WTC11 (cell line): Measurements from ENCODE around the gene OR52K1. TPM values are rescaled to one million over a fixed set of nuclear protein-coding genes. Genes with fewer than 3 reads are reported as not detected.

Experiments used
- ATAC-seq: fragments of 200-7000 bp; cut with Tn5 transposase; 2 replicates; pipeline ENCODE4 v1.10.0; 2021; ENCODE audit warnings: mild to moderate bottlenecking, moderate library complexity
- CTCF ChIA-PET: fragments of 300-600 bp; sonication (Branson Sonifier 250); formaldehyde crosslinking; loops from one replicate; lab custom pipeline; 2021; ENCODE audit warnings: antibody characterized with exemption; lab: Charles Lee
- POLR2A ChIA-PET: fragments of 350-600 bp; sonication (Branson Sonifier 250); formaldehyde crosslinking; loops from one replicate; lab custom pipeline; 2021; ENCODE audit warnings: antibody characterized with exemption; lab: Charles Lee
- DNase-seq: peaks from one replicate; pipeline ENCODE4 v3.0.0; 2021; ENCODE audit warnings: low spot score
- H3K27ac Mint-ChIP-seq: 2 replicates; pipeline ENCODE4 v1.8.0; 2021; ENCODE audit warnings: mixed read lengths
- H3K27me3 Mint-ChIP-seq: 2 replicates; pipeline ENCODE4 v1.8.0; 2021; ENCODE audit warnings: low read depth, mild to moderate bottlenecking, moderate library complexity, mixed read lengths
- H3K36me3 Mint-ChIP-seq: 2 replicates; pipeline ENCODE4 v1.8.0; 2021; ENCODE audit warnings: mixed read lengths
- H3K4me1 Mint-ChIP-seq: 2 replicates; pipeline ENCODE4 v1.8.0; 2022; ENCODE audit warnings: mixed read lengths
- H3K4me3 Mint-ChIP-seq: 2 replicates; pipeline ENCODE4 v1.8.0; 2021; ENCODE audit warnings: mild to moderate bottlenecking, moderate library complexity, mixed read lengths
- H3K9me3 Mint-ChIP-seq: 2 replicates; pipeline ENCODE4 v1.8.0; 2021; ENCODE audit warnings: mixed read lengths
- ATF6 ChIP-seq: sonication (generic); formaldehyde crosslinking; IDR thresholded peaks from 2 replicates; pipeline ENCODE4 v1.8.1; 2023; ENCODE audit warnings: mild to moderate bottlenecking, missing genetic modification reagents
- CBFB ChIP-seq: sonication (generic); formaldehyde crosslinking; IDR thresholded peaks from 2 replicates; pipeline ENCODE4 v1.8.1; 2022; ENCODE audit warnings: mild to moderate bottlenecking, low read depth, missing genetic modification reagents
- E2F4 ChIP-seq: sonication (generic); formaldehyde crosslinking; IDR thresholded peaks from 2 replicates; pipeline ENCODE4 v1.8.1; 2022; ENCODE audit warnings: low read depth, mild to moderate bottlenecking, moderate library complexity, missing genetic modification reagents, borderline replicate concordance
- E2F5 ChIP-seq: sonication (generic); formaldehyde crosslinking; IDR thresholded peaks from 2 replicates; pipeline ENCODE4 v1.8.1; 2022; ENCODE audit warnings: mild to moderate bottlenecking, moderate library complexity, missing genetic modification reagents
- ELF4 ChIP-seq: sonication (generic); formaldehyde crosslinking; IDR thresholded peaks from 2 replicates; pipeline ENCODE4 v1.8.1; 2022; ENCODE audit warnings: low read depth, mild to moderate bottlenecking, moderate library complexity, missing genetic modification reagents
- ETV6 ChIP-seq: sonication (generic); formaldehyde crosslinking; IDR thresholded peaks from 2 replicates; pipeline ENCODE4 v1.8.1; 2022; ENCODE audit warnings: mild to moderate bottlenecking, missing genetic modification reagents
- FOXJ3 ChIP-seq: sonication (generic); formaldehyde crosslinking; IDR thresholded peaks from 2 replicates; pipeline ENCODE4 v1.9.0; 2021; ENCODE audit warnings: missing genetic modification reagents, mild to moderate bottlenecking, borderline replicate concordance
- FOXP1 ChIP-seq: sonication (generic); formaldehyde crosslinking; IDR thresholded peaks from 2 replicates; pipeline ENCODE4 v1.8.0; 2022; ENCODE audit warnings: missing genetic modification reagents, mild to moderate bottlenecking, moderate library complexity, borderline replicate concordance
- GABPB1 ChIP-seq: sonication (generic); formaldehyde crosslinking; IDR thresholded peaks from 2 replicates; pipeline ENCODE4 v1.8.1; 2023; ENCODE audit warnings: mild to moderate bottlenecking, missing genetic modification reagents
- PREB ChIP-seq: sonication (generic); formaldehyde crosslinking; IDR thresholded peaks from 2 replicates; pipeline ENCODE4 v1.8.1; 2022; ENCODE audit warnings: mild to moderate bottlenecking, missing genetic modification reagents, moderate library complexity, borderline replicate concordance
- PRRX2 ChIP-seq: fragments of 250-450 bp; sonication (Bioruptor Pico); IDR thresholded peaks from 2 replicates; pipeline ENCODE4 v1.8.0; 2021; ENCODE audit warnings: mild to moderate bottlenecking
- SMAD3 ChIP-seq: sonication (generic); formaldehyde crosslinking; IDR thresholded peaks from 2 replicates; pipeline ENCODE4 v1.8.0; 2022; ENCODE audit warnings: missing genetic modification reagents, mild to moderate bottlenecking, borderline replicate concordance
- SP1 ChIP-seq: sonication (generic); formaldehyde crosslinking; conservative IDR thresholded peaks from 2 replicates; pipeline ENCODE4 v1.8.1; 2022; ENCODE audit warnings: missing genetic modification reagents
- TCF7 ChIP-seq: sonication (generic); formaldehyde crosslinking; IDR thresholded peaks from 2 replicates; pipeline ENCODE4 v1.8.0; 2022; ENCODE audit warnings: mild to moderate bottlenecking, low read depth, missing genetic modification reagents, moderate library complexity
- USF1 ChIP-seq: sonication (generic); formaldehyde crosslinking; IDR thresholded peaks from 2 replicates; pipeline ENCODE4 v1.8.0; 2022; ENCODE audit warnings: mild to moderate bottlenecking, missing genetic modification reagents
- USF2 ChIP-seq: sonication (generic); formaldehyde crosslinking; IDR thresholded peaks from 2 replicates; pipeline ENCODE4 v1.8.1; 2023; ENCODE audit warnings: mild to moderate bottlenecking, missing genetic modification reagents, moderate library complexity
- ZBTB21 ChIP-seq: sonication (generic); formaldehyde crosslinking; IDR thresholded peaks from 2 replicates; pipeline ENCODE4 v1.8.1; 2023; ENCODE audit warnings: mild to moderate bottlenecking, missing genetic modification reagents, borderline replicate concordance
- ZNF219 ChIP-seq: sonication (generic); formaldehyde crosslinking; IDR thresholded peaks from 2 replicates; pipeline ENCODE4 v1.8.0; 2023; ENCODE audit warnings: missing genetic modification reagents, mild to moderate bottlenecking, borderline replicate concordance
- ZNF232 ChIP-seq: sonication (generic); formaldehyde crosslinking; IDR thresholded peaks from 2 replicates; pipeline ENCODE4 v1.8.0; 2022; ENCODE audit warnings: mild to moderate bottlenecking, missing genetic modification reagents
- ZNF263 ChIP-seq: sonication (generic); formaldehyde crosslinking; IDR thresholded peaks from 2 replicates; pipeline ENCODE4 v1.8.1; 2022; ENCODE audit warnings: low read depth, mild to moderate bottlenecking, moderate library complexity, missing genetic modification reagents
- ZNF396 ChIP-seq: fragments of 250-450 bp; sonication (Bioruptor Pico); IDR thresholded peaks from 2 replicates; pipeline ENCODE4 v1.8.0; 2021; ENCODE audit warnings: mild to moderate bottlenecking, moderate library complexity, borderline replicate concordance
- ZNF416 ChIP-seq: fragments of 250-450 bp; sonication (Bioruptor Pico); IDR thresholded peaks from 2 replicates; pipeline ENCODE4 v1.9.0; 2021; ENCODE audit warnings: mild to moderate bottlenecking, inconsistent platforms
- ZNF423 ChIP-seq: fragments of 250-450 bp; sonication (Bioruptor Pico); IDR thresholded peaks from 2 replicates; pipeline ENCODE4 v2.1.2; 2022; ENCODE audit warnings: mild to moderate bottlenecking, moderate library complexity
- ZNF512 ChIP-seq: sonication (generic); formaldehyde crosslinking; IDR thresholded peaks from 2 replicates; pipeline ENCODE4 v1.8.1; 2022; ENCODE audit warnings: missing genetic modification reagents, borderline replicate concordance
- ZSCAN18 ChIP-seq: fragments of 250-450 bp; sonication (Bioruptor Pico); IDR thresholded peaks from 2 replicates; pipeline ENCODE4 v2.1.2; 2022; ENCODE audit warnings: mild to moderate bottlenecking, moderate library complexity
- total RNA-seq: library from RNA; stranded (reverse); gene quantifications from 3 replicates; pipeline ENCODE4 v1.2.3, GENCODE V29; 2021

OR52K1 gene
- total RNA-seq, 1 experiment from 2014 or later = 0.07 TPM

- TF ChIP-seq USF2 (no peak), E2F4 (CRISPR knock-in tag) (no peak), E2F5 (CRISPR knock-in tag) (no peak), PRRX2 (CRISPR knock-in tag) (no peak), ELF4 (CRISPR knock-in tag) (no peak), SP1 (CRISPR knock-in tag) (no peak), ZNF263 (CRISPR knock-in tag) (no peak), USF1 (CRISPR knock-in tag) (no peak), PREB (CRISPR knock-in tag) (no peak)
- Mint-ChIP-seq H3K27me3 (no peaks in the 10 kb centered on the region), H3K27ac (no peak overlapping the region), H3K4me3 (no peak overlapping the region), H3K36me3 (no peaks in the 10 kb centered on the region), H3K4me1 (peaks cover 11% of the 10 kb centered on the region), H3K9me3 (no peaks in the 10 kb centered on the region)
- DNase-seq (no peak), ATAC-seq (no peak)
- POLR2A ChIA-PET = no interaction called here
- CTCF ChIA-PET = no interaction called here
These were observed 1.2 kb upstream of the OR52K1 start for GRCh38 chr11:4481240-4481582.

- no peak for ATAC-seq
These were observed 1.9 kb downstream of the OR52K1 start for GRCh38 chr11:4484310-4484709.

More at GRCh38 chr11:4484310-4484709, 1.9 kb downstream of the OR52K1 start:
- no peak overlapping the region for H3K4me3 Mint-ChIP-seq
- no peaks in the 10 kb centered on the region for H3K27me3 Mint-ChIP-seq
- no peak for DNase-seq
- peaks cover 5% of the 10 kb centered on the region for H3K9me3 Mint-ChIP-seq
- CTCF ChIA-PET = no interaction called here
- H3K27ac Mint-ChIP-seq = no peak overlapping the region
- TF ChIP-seq CBFB (no peak), ZNF416 (no peak), ZNF423 (CRISPR knock-in tag) (no peak), FOXP1 (CRISPR knock-in tag) (no peak), ZNF512 (CRISPR knock-in tag) (no peak), SMAD3 (CRISPR knock-in tag) (no peak), SP1 (CRISPR knock-in tag) (no peak), E2F4 (CRISPR knock-in tag) (no peak), ATF6 (CRISPR knock-in tag) (no peak), ZSCAN18 (no peak), ZNF232 (CRISPR knock-in tag) (no peak), ZNF396 (CRISPR knock-in tag) (no peak), GABPB1 (CRISPR knock-in tag) (no peak), TCF7 (CRISPR knock-in tag) (no peak), ZNF219 (CRISPR knock-in tag) (no peak), FOXJ3 (CRISPR knock-in tag) (no peak), ZBTB21 (CRISPR knock-in tag) (no peak), ETV6 (CRISPR knock-in tag) (no peak)
- no peaks in the 10 kb centered on the region for H3K36me3 Mint-ChIP-seq
- POLR2A ChIA-PET = no interaction called here
- H3K4me1 Mint-ChIP-seq = peaks cover 11% of the 10 kb centered on the region
